ENCODE measurements around the gene BAIAP2L2. TPM values are rescaled to one million over a fixed set of nuclear protein-coding genes. Genes with fewer than 3 reads are reported as not detected.

Gene BAIAP2L2
- polyA plus RNA-seq, 1 donor from 2014 or later: 2.3 TPM

GRCh38 chr22:38126928-38127668 lies 16.6 kb upstream of the BAIAP2L2 start:
- H3K79me2 ChIP-seq (replicated peaks; ENCODE audit: insufficient read depth, low read length): no peaks in the 10 kb centered on the region
- H3K9ac ChIP-seq (ENCODE audit: low read length): no peak overlapping the region
- no peaks in the 10 kb centered on the region for H3F3A ChIP-seq (ENCODE audit: insufficient read depth, low read length, poor library complexity, severe bottlenecking)
- no peaks in the 10 kb centered on the region for H3K36me3 ChIP-seq (ENCODE audit: insufficient read depth, low read length)
- H3K27me3 ChIP-seq (ENCODE audit: insufficient read depth, low read depth, low read length): no peaks in the 10 kb centered on the region
- H3K9me2 ChIP-seq (ENCODE audit: insufficient read depth, low read length): no peaks in the 10 kb centered on the region
- H3K9me3 ChIP-seq (ENCODE audit: low read length): no peaks in the 10 kb centered on the region
- no peak overlapping the region for H3K4me3 ChIP-seq (ENCODE audit: low read length)
- no peak for TF ChIP-seq REST (IDR thresholded peaks at IDR 0.05; ENCODE audit: borderline replicate concordance)
- no peak for TF ChIP-seq EZH2 (IDR thresholded peaks at IDR 0.05; ENCODE audit: borderline replicate concordance, insufficient read depth, low read length, poor library complexity, severe bottlenecking)
- TF ChIP-seq RAD21 (conservative IDR thresholded peaks at IDR 0.05): no peak
- no peak for TF ChIP-seq SMC3 (conservative IDR thresholded peaks at IDR 0.05; ENCODE audit: poor library complexity)
- no peak for TF ChIP-seq CTCF (IDR thresholded peaks at IDR 0.05; ENCODE audit: poor library complexity, severe bottlenecking)
- TF ChIP-seq EP300 (conservative IDR thresholded peaks at IDR 0.05; ENCODE audit: poor library complexity, severe bottlenecking): no peak
- TF ChIP-seq POLR2AphosphoS5 (IDR thresholded peaks at IDR 0.05): no peak
- TF ChIP-seq MXI1 (conservative IDR thresholded peaks at IDR 0.05; ENCODE audit: poor library complexity, severe bottlenecking): no peak
- no peak for TF ChIP-seq TAF1 (IDR thresholded peaks at IDR 0.05; ENCODE audit: low read depth)
- H2AFZ ChIP-seq (ENCODE audit: low read depth, low read length): no peak overlapping the region
- no peaks in the 10 kb centered on the region for H4K20me1 ChIP-seq (ENCODE audit: insufficient read depth)
- no peak overlapping the region for H3K27ac ChIP-seq (ENCODE audit: low read length)
- H3K4me2 ChIP-seq (ENCODE audit: low read length): no peak overlapping the region

- Histone ChIP-seq H3F3A (ENCODE audit: insufficient read depth, low read length, poor library complexity, severe bottlenecking) (no peaks in the 10 kb centered on the region), H3K27me3 (ENCODE audit: insufficient read depth, low read depth, low read length) (no peaks in the 10 kb centered on the region), H3K9ac (ENCODE audit: low read length) (no peak overlapping the region), H3K9me2 (ENCODE audit: insufficient read depth, low read length) (no peaks in the 10 kb centered on the region), H3K79me2 (replicated peaks; ENCODE audit: insufficient read depth, low read length) (no peaks in the 10 kb centered on the region), H3K27ac (ENCODE audit: low read length) (no peak overlapping the region), H4K20me1 (ENCODE audit: insufficient read depth) (no peaks in the 10 kb centered on the region), H3K9me3 (ENCODE audit: low read length) (no peaks in the 10 kb centered on the region), H3K36me3 (ENCODE audit: insufficient read depth, low read length) (no peaks in the 10 kb centered on the region), H3K4me2 (ENCODE audit: low read length) (no peak overlapping the region), H3K4me3 (ENCODE audit: low read length) (no peak overlapping the region), H2AFZ (ENCODE audit: low read depth, low read length) (no peak overlapping the region)
- TF ChIP-seq EZH2 (IDR thresholded peaks at IDR 0.05; ENCODE audit: borderline replicate concordance, insufficient read depth, low read length, poor library complexity, severe bottlenecking) (no peak), REST (IDR thresholded peaks at IDR 0.05; ENCODE audit: borderline replicate concordance) (no peak), CTCF (IDR thresholded peaks at IDR 0.05; ENCODE audit: poor library complexity, severe bottlenecking) (no peak), POLR2AphosphoS5 (IDR thresholded peaks at IDR 0.05) (no peak), TAF1 (IDR thresholded peaks at IDR 0.05; ENCODE audit: low read depth) (no peak), SMC3 (conservative IDR thresholded peaks at IDR 0.05; ENCODE audit: poor library complexity) (no peak), RAD21 (conservative IDR thresholded peaks at IDR 0.05) (no peak), EP300 (conservative IDR thresholded peaks at IDR 0.05; ENCODE audit: poor library complexity, severe bottlenecking) (no peak), MXI1 (conservative IDR thresholded peaks at IDR 0.05; ENCODE audit: poor library complexity, severe bottlenecking) (no peak)
These were observed 15.3 kb upstream of the BAIAP2L2 start for GRCh38 chr22:38125751-38126201.

Measured in neural cell (in vitro differentiated cells).